HepG2 (cell line): ENCODE data around the gene RNU2-63P. TPM values are rescaled to one million over a fixed set of nuclear protein-coding genes. Genes with fewer than 3 reads are reported as not detected.

Source experiments
- ATAC-seq: fragments of 200-7000 bp; cut with Tn5 transposase; 3 replicates; pipeline ENCODE4 v1.9.1; 2020; ENCODE audit warnings: mild to moderate bottlenecking, moderate library complexity
- BruUV-seq: library from RNA; stranded (reverse); fragments of 400-500 nt; replicated peaks from 2 replicates; lab custom pipeline; 2021; lab: Mats Ljungman, UMichigan
- CTCF ChIA-PET: fragments of 300-600 bp; formaldehyde crosslinking; extraction: SDS; loops from one replicate; lab custom pipeline; 2021; ENCODE audit warnings: low total read pairs, inconsistent platforms, low intra/inter-chr PET ratio; lab: Yijun Ruan, JAX
- POLR2A ChIA-PET: fragments of 350-600 bp; sonication (Branson Sonifier 250); formaldehyde crosslinking; loops from one replicate; lab custom pipeline; 2020; ENCODE audit warnings: antibody characterized with exemption, inconsistent platforms; lab: Yijun Ruan, JAX
- DNase-seq: peaks from one replicate; pipeline ENCODE4 v3.0.0-alpha.2; 2015; ENCODE audit warnings: low spot score
- FAIRE-seq: peaks from 3 replicates; lab custom pipeline; 2011; peaks lifted over from hg19 to GRCh38; lab: Jason Lieb, UNC
- H2AFZ ChIP-seq: one replicate; pipeline ENCODE4 v1.6.1; 2011; ENCODE audit warnings: low read length, inconsistent platforms
- H3K27ac ChIP-seq: fragments of 300-600 bp; 3 replicates; pipeline ENCODE4 v1.8.0; 2011; ENCODE audit warnings: mixed run types, mild to moderate bottlenecking, mixed read lengths, low read length, inconsistent platforms; ENCODE audit not compliant: insufficient read depth; ENCODE audit errors: extremely low read length
- H3K27me3 ChIP-seq, 2 experiments: fragments of 200-600 bp in 1 of 2; 2 replicates in 1 of 2; 3 replicates in 1 of 2; pipeline versions ENCODE4 v1.6.0 to v1.8.0; 2011; ENCODE audit warnings: low read length in 2 of 2, mild to moderate bottlenecking in 2 of 2, moderate library complexity in 2 of 2, inconsistent platforms in 1 of 2; ENCODE audit not compliant: insufficient read depth in 2 of 2, control insufficient read depth in 1 of 2
- H3K36me3 ChIP-seq, 2 experiments: fragments of 200-600 bp in 1 of 2; replicated peaks in 1 of 2; 2 replicates in 1 of 2; 3 replicates in 1 of 2; pipeline versions ENCODE4 v1.5.1 to v1.8.0; 2011; ENCODE audit warnings: low read length in 2 of 2, inconsistent platforms in 1 of 2; ENCODE audit not compliant: insufficient read depth in 2 of 2, control insufficient read depth in 1 of 2
- H3K4me1 ChIP-seq: 2 replicates; pipeline ENCODE4 v1.5.1; 2012; ENCODE audit warnings: low read length, inconsistent platforms; ENCODE audit not compliant: insufficient read depth
- H3K4me2 ChIP-seq: 2 replicates; pipeline ENCODE4 v1.6.0; 2011; ENCODE audit warnings: low read depth, low read length, inconsistent platforms
- H3K4me3 ChIP-seq, 3 experiments: fragments of 200-600 bp in 1 of 3; sonication (generic), shearing (Covaris generic) in 1 of 3; replicated peaks in 1 of 3; 2 replicates each; pipeline ENCODE4 v1.5.1; 2011 to 2016; ENCODE audit warnings: low read length in 3 of 3, inconsistent platforms in 2 of 3, low read depth in 2 of 3, mild to moderate bottlenecking in 2 of 3, control low read depth in 1 of 3, mixed read lengths in 1 of 3; ENCODE audit not compliant: insufficient read depth in 1 of 3
- H3K79me2 ChIP-seq: one replicate; pipeline ENCODE4 v1.6.1; 2011; ENCODE audit warnings: low read length, inconsistent platforms; ENCODE audit not compliant: insufficient read depth
- H3K9ac ChIP-seq: 2 replicates; pipeline ENCODE4 v1.6.0; 2011; ENCODE audit warnings: mild to moderate bottlenecking, low read depth, low read length, inconsistent platforms; ENCODE audit not compliant: insufficient read depth
- H3K9me3 ChIP-seq: 2 replicates; pipeline ENCODE4 v1.5.1; 2012; ENCODE audit warnings: mild to moderate bottlenecking, low read length
- H4K20me1 ChIP-seq: 2 replicates; pipeline ENCODE4 v1.6.0; 2011; ENCODE audit warnings: inconsistent platforms, mild to moderate bottlenecking, low read length, moderate library complexity; ENCODE audit not compliant: insufficient read depth
- AKNA ChIP-seq: sonication (generic); formaldehyde crosslinking; IDR thresholded peaks from 2 replicates; pipeline ENCODE4 v1.4.0; 2020; ENCODE audit warnings: missing genetic modification reagents, borderline replicate concordance
- ATF7 ChIP-seq, 2 experiments: fragments of 450-650 bp in 1 of 2; sonication (generic) in 1 of 2; formaldehyde crosslinking in 1 of 2; IDR thresholded peaks; 2 replicates each; pipeline versions ENCODE4 v1.4.0 to v1.6.1; 2016 to 2020; ENCODE audit warnings: antibody characterized with exemption in 1 of 2, mild to moderate bottlenecking in 1 of 2, missing genetic modification reagents in 1 of 2
- GRHL1 ChIP-seq: sonication (generic); formaldehyde crosslinking; conservative IDR thresholded peaks from 2 replicates; pipeline ENCODE4 v1.8.0; 2022; ENCODE audit warnings: missing genetic modification reagents
- MAX ChIP-seq: IDR thresholded peaks from 2 replicates; pipeline ENCODE4 v1.6.1; 2012; ENCODE audit warnings: inconsistent platforms
- POLR2A ChIP-seq, 2 experiments: IDR thresholded peaks; 2 replicates each; pipeline ENCODE4 v1.6.1; 2011; ENCODE audit warnings: low read depth in 2 of 2, low read length in 2 of 2, mild to moderate bottlenecking in 1 of 2, moderate library complexity in 1 of 2; ENCODE audit not compliant: insufficient read depth in 1 of 2
- SALL1 ChIP-seq: sonication (generic); formaldehyde crosslinking; IDR thresholded peaks from 2 replicates; pipeline ENCODE4 v1.8.0; 2022; ENCODE audit warnings: mild to moderate bottlenecking, missing genetic modification reagents
- SNAI1 ChIP-seq: sonication (generic); formaldehyde crosslinking; IDR thresholded peaks from 2 replicates; pipeline ENCODE4 v1.5.0; 2020; ENCODE audit warnings: mild to moderate bottlenecking, missing genetic modification reagents, borderline replicate concordance
- ZGPAT ChIP-seq: IDR thresholded peaks from 2 replicates; pipeline ENCODE4 v1.6.1; 2016; ENCODE audit warnings: mild to moderate bottlenecking
- ZNF18 ChIP-seq: sonication (generic); formaldehyde crosslinking; IDR thresholded peaks from 2 replicates; pipeline ENCODE4 v1.8.0; 2022; ENCODE audit warnings: mild to moderate bottlenecking, missing genetic modification reagents; ENCODE audit not compliant: insufficient replicate concordance
- ZNF691 ChIP-seq: sonication (generic); formaldehyde crosslinking; IDR thresholded peaks from 2 replicates; pipeline ENCODE4 v1.4.0; 2020; ENCODE audit warnings: missing genetic modification reagents, low read depth, mild to moderate bottlenecking, borderline replicate concordance
- WGBS: methylation state at CpG from one replicate; pipeline ENCODE4 v1.1.6; 2017; ENCODE audit warnings: low lambda C conversion rate; 5-methylcytosine and 5-hydroxymethylcytosine counted together
- in situ Hi-C: cut with HindIII; loops from 2 replicates; pipeline ENCODE4 v1.10.0; 2017; ENCODE audit warnings: low pct_unique_long_range_greater_than_20kb; ENCODE audit not compliant: extremely low pct_ligation_motif_present
- intact Hi-C: fragments of 100-400 bp; cut with micrococcal nuclease; formaldehyde crosslinking; loops from one replicate; pipeline ENCODE4 v1.10.0; 2022; ENCODE audit not compliant: unreplicated experiment
- polyA plus RNA-seq, 8 experiments: library from polyadenylated mRNA; depleted of rRNA in 3 of 8; stranded (reverse) in 7 of 8; unstranded in 1 of 8; fragments of >200 nt; fragmentation: Illumina TruSeq in 4 of 8; extraction: Trizol in 4 of 8; gene quantifications; 2 replicates each; pipeline versions ENCODE4 v1.2.1 to v1.2.3, GENCODE V29; 2011 to 2016; ENCODE audit warnings: low read depth in 4 of 8, missing spikeins in 1 of 8, mixed read lengths in 1 of 8; ENCODE audit not compliant: insufficient read depth in 1 of 8
- total RNA-seq, 5 experiments: library from RNA; depleted of rRNA; stranded (reverse); fragments of >200 nt; fragmentation: Illumina TruSeq; extraction: Trizol; gene quantifications; 2 replicates each; pipeline ENCODE4 v1.2.3, GENCODE V29; 2016; ENCODE audit warnings: low read depth in 1 of 5

RNU2-63P gene
- total and polyA plus RNA-seq, 2 of the 13 experiments (the other 11 are each of a cell fraction or from before 2014, with no cell fraction given): 6.8 TPM; not detected in 1

GRCh38 chr2:88061295-88061694 lies 44.9 kb upstream of the RNU2-63P start:
- no peak for DNase-seq
- Histone ChIP-seq H3K9me3 (no peaks in the 10 kb centered on the region), H3K4me2 (peak overlapping the region; percentile 40; the same call in 1 of the 2 replicates), H3K9ac (no peak overlapping the region), H3K27ac (no peak overlapping the region), H3K36me3 (no peaks in the 10 kb centered on the region), H3K4me3 (no peak overlapping the region), H4K20me1 (no peaks in the 10 kb centered on the region), H3K27me3 (0 out of 5 replicates have a peak, but pooled peaks cover 0 to 3% of the 10 kb centered on the region in 2 experiments), H3K4me1 (peaks cover 58% of the 10 kb centered on the region), H2AFZ (no peak overlapping the region), H3K79me2 (no peaks in the 10 kb centered on the region)
- CTCF ChIA-PET: interaction anchor here (2.3 to 3.5 kb wide), 2 partner anchors 98 to 126 kb away, joined by 15 to 76 read pairs; no protein-coding TSS in a partner anchor
- ATAC-seq: no peak
- intact Hi-C loops: loop anchor here (2.0 kb wide), 1 partner anchor 66 kb away; no protein-coding TSS in a partner anchor
- 57% methylated on average over 3 of the region's 3 CpGs for WGBS
- POLR2A ChIA-PET: interaction anchor here (0.8 to 3.1 kb wide), 9 partner anchors 12 to 101 kb away, joined by 3 to 29 read pairs (median 6); partner anchors contain the start of genes FABP1 and RNU2-63P
- in situ Hi-C loops: loop anchor here (5.0 to 25.0 kb wide), 2 partner anchors 101 to 401 kb away; partner anchors contain the start of gene FOXI3
- no peak for FAIRE-seq
- no TSS peak for BruUV-seq
- TF ChIP-seq ZNF18 (CRISPR knock-in tag) (no peak), ZGPAT (CRISPR knock-in tag) (no peak), AKNA (CRISPR knock-in tag) (no peak), ATF7 (IDR thresholded peaks at IDR 0.05) (no peak), ATF7 (CRISPR knock-in tag; IDR thresholded peaks at IDR 0.05) (no peak), GRHL1 (CRISPR knock-in tag) (no peak), SNAI1 (CRISPR knock-in tag) (no peak), ZNF691 (no peak), MAX (no peak), SALL1 (no peak), POLR2A (IDR thresholded peaks at IDR 0.05; ENCODE audit: insufficient read depth in 1 of 2, low read depth in 2 of 2, low read length in 2 of 2) (no peak)
